Gastrocnemius medialis (tissue), 4 donors: ENCODE results near the gene ZNF296. TPM values are rescaled to one million over a fixed set of nuclear protein-coding genes. Genes with fewer than 3 reads are reported as not detected.
A peak's percentile ranks its signal among the peaks of the same experiment; 100 is the strongest.
"Not testable (repeated sequence)": the region's sequence is repeated elsewhere in the genome, so short reads cannot be mapped to it uniquely, and the experiment has no call there.

Source experiments
- ATAC-seq, 2 donors: fragments of 150-250 bp; one replicate each; pipeline ENCODE4 v1.9.1; 2016
- DNase-seq, 2 donors: peaks; one replicate each; pipeline ENCODE4 v3.0.0-alpha.2; 2019
- H3K27ac ChIP-seq, 4 donors: fragments of 200-600 bp; sonication (generic); 1 replicate in 1 of 4; 2 replicates in 3 of 4; pipeline ENCODE4 v1.5.1; 2016 to 2018; ENCODE audit warnings: mild to moderate bottlenecking in 2 of 4, moderate library complexity in 1 of 4
- H3K27me3 ChIP-seq, 3 donors: fragments of 200-600 bp; sonication (generic) in 2 of 3; 1 replicate in 1 of 3; 2 replicates in 2 of 3; pipeline versions ENCODE4 v1.5.1 to v1.6.0; 2016 to 2019; ENCODE audit warnings: mild to moderate bottlenecking in 1 of 3, moderate library complexity in 1 of 3
- H3K36me3 ChIP-seq, 2 donors: fragments of 200-600 bp; sonication (generic) in 1 of 2; one replicate each; pipeline ENCODE4 v1.5.1; 2017 to 2018
- H3K4me1 ChIP-seq, 2 donors: fragments of 200-600 bp; sonication (generic) in 1 of 2; one replicate each; pipeline ENCODE4 v1.5.1; 2016 to 2017; ENCODE audit warnings: mild to moderate bottlenecking in 2 of 2
- H3K4me3 ChIP-seq, 4 donors: fragments of 200-600 bp; sonication (generic) in 3 of 4; 1 replicate in 1 of 4; 2 replicates in 3 of 4; pipeline ENCODE4 v1.5.1; 2016 to 2019; ENCODE audit warnings: mild to moderate bottlenecking in 2 of 4
- H3K9me3 ChIP-seq, 3 donors: fragments of 200-600 bp; sonication (generic) in 2 of 3; 1 replicate in 1 of 3; 2 replicates in 2 of 3; pipeline ENCODE4 v1.5.1; 2016 to 2019
- POLR2A ChIP-seq, 2 donors: fragments of 450-650 bp; IDR thresholded peaks; one replicate each; pipeline ENCODE4 v1.6.1; 2017; ENCODE audit warnings: antibody characterized with exemption in 2 of 2, mild to moderate bottlenecking in 2 of 2, moderate library complexity in 2 of 2
- in situ Hi-C, 4 donors: fragments of 200-750 bp; cut with MboI; loops; one replicate each; pipeline versions ENCODE4 v1.15.0 to v1.8.0; 2017; ENCODE audit warnings: low sequenced_read_pairs in 4 of 4
- intact Hi-C: fragments of 100-400 bp; cut with DNase I; formaldehyde crosslinking; loops from one replicate; pipeline ENCODE4 v1.15.1; 2023; ENCODE audit warnings: low total_unique reads
- total RNA-seq, 4 donors: library from RNA; depleted of rRNA; stranded (reverse); fragments of >200 nt; gene quantifications; one replicate each; pipeline versions ENCODE4 v1.1.0 to v1.2.3, GENCODE V29; 2016
- TF ChIP-seq, protein P1 (sequence below), 5 experiments: fragments of 450-650 bp in 3 of 5; fragments of 200-600 bp in 2 of 5; sonication (generic) in 2 of 5; IDR thresholded peaks in 4 of 5; conservative IDR thresholded peaks in 1 of 5; 1 replicate in 4 of 5; 2 replicates in 1 of 5; pipeline ENCODE4 v1.5.1; 2016 to 2019; ENCODE audit warnings: antibody characterized with exemption in 5 of 5, mild to moderate bottlenecking in 3 of 5, moderate library complexity in 3 of 5

ZNF296 gene
- total RNA-seq, 4 donors from 2014 or later: not detected

DNA sequence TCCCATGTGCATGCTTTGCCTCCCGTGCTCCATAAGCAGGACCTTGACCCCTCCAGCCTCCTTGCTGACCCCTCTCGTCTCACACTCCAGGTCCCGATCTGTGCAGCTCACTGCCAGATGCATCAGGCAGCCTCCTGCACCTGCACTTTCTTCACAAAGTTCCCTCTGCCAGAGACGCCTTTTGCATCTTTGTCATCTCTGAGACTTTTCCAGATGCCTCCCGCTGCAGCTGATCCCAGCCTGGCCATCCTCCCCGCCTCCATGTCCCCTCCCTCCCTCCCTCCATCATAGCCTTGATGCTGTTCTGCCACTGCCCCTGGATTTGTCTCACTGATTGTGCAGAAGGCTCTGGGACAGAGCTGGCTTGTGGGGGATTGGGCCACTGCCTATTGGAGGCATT, 46.6 kb upstream of the ZNF296 start:
- H3K9me3 ChIP-seq: no peaks in the 10 kb centered on the region
- TF ChIP-seq, protein P1, sequence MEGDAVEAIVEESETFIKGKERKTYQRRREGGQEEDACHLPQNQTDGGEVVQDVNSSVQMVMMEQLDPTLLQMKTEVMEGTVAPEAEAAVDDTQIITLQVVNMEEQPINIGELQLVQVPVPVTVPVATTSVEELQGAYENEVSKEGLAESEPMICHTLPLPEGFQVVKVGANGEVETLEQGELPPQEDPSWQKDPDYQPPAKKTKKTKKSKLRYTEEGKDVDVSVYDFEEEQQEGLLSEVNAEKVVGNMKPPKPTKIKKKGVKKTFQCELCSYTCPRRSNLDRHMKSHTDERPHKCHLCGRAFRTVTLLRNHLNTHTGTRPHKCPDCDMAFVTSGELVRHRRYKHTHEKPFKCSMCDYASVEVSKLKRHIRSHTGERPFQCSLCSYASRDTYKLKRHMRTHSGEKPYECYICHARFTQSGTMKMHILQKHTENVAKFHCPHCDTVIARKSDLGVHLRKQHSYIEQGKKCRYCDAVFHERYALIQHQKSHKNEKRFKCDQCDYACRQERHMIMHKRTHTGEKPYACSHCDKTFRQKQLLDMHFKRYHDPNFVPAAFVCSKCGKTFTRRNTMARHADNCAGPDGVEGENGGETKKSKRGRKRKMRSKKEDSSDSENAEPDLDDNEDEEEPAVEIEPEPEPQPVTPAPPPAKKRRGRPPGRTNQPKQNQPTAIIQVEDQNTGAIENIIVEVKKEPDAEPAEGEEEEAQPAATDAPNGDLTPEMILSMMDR (IDR thresholded peaks at IDR 0.05 in 4 of 5, conservative IDR thresholded peaks at IDR 0.05 in 1 of 5): no peak
- no peak for TF ChIP-seq POLR2A (IDR thresholded peaks at IDR 0.05)
- peaks cover 17 to 19% of the 10 kb centered on the region in 2 donors for H3K4me1 ChIP-seq
- H3K27me3 ChIP-seq: no peaks in the 10 kb centered on the region
- no peak overlapping the region for H3K4me3 ChIP-seq
- DNase-seq: no peak
- intact Hi-C loops (no loop called here), in situ Hi-C loops (no loop called here)
- no peaks in the 10 kb centered on the region for H3K36me3 ChIP-seq
- no peak for ATAC-seq
- no peak overlapping the region for H3K27ac ChIP-seq

DNA sequence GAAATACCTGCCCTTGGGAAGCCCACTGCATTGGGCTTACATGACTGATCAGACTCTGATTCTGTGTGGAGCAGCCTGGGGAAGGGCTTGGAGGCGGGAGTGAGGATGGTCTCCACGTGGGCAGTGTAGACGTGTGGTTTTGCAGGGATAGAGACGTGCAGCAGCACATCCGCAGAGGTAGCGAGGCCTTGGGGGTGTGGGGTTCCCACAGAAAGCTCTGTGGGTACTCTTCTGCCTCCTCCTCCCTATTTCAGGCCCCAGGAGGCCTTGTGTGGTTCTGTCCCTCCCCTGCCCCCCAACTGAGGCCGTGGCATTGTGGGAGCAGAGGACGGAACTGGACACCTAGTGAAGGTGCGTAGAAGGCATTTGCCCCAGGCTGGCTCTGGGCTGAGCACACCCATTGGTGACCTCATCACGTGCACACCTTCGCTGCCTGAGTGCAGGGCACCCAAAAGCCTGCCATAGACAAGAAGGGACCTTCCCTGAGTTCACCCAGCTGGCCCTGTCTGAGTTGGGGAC, 45.6 kb upstream of the ZNF296 start:
- intact Hi-C loops (no loop called here), in situ Hi-C loops (no loop called here)
- no peak overlapping the region for H3K27ac ChIP-seq
- no peak overlapping the region for H3K4me3 ChIP-seq
- TF ChIP-seq, protein P1 (IDR thresholded peaks at IDR 0.05 in 4 of 5, conservative IDR thresholded peaks at IDR 0.05 in 1 of 5): no peak
- no peak for TF ChIP-seq POLR2A (IDR thresholded peaks at IDR 0.05)
- no peaks in the 10 kb centered on the region for H3K27me3 ChIP-seq
- DNase-seq: no peak
- H3K36me3 ChIP-seq: no peaks in the 10 kb centered on the region
- H3K9me3 ChIP-seq: no peaks in the 10 kb centered on the region
- no peak for ATAC-seq
- H3K4me1 ChIP-seq: peaks cover 20 to 29% of the 10 kb centered on the region in 2 donors

DNA sequence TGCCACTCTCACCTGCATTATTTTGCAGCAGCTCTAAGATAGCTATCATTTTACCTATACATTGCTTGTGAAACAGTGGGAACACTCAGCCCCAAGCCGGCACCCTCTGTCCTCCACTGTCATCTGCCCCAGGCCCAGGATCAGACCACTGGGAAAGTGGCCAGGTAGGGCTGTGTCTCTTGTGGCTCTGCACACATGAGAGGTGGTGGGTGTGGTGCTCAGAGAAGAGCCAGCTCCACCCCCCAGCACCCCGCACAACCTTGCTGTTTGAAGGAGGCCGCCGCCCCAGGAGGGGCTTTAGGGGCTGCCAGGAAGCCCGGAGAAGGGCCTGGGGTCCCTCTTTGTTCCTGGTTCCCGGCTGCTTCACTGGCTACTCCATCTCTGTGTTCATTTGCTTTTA, 43.3 kb upstream of the ZNF296 start:
- Histone ChIP-seq H3K4me3 (no peak overlapping the region), H3K4me1 (peaks cover 36 to 46% of the 10 kb centered on the region in 2 donors), H3K27me3 (no peaks in the 10 kb centered on the region), H3K36me3 (no peaks in the 10 kb centered on the region), H3K9me3 (no peaks in the 10 kb centered on the region), H3K27ac (no peak overlapping the region)
- DNase-seq (no peak), ATAC-seq (no peak)
- no peak for TF ChIP-seq POLR2A (IDR thresholded peaks at IDR 0.05)
- TF ChIP-seq, protein P1 (IDR thresholded peaks at IDR 0.05 in 4 of 5, conservative IDR thresholded peaks at IDR 0.05 in 1 of 5): no peak
- in situ Hi-C loops: no loop called here
- intact Hi-C loops: no loop called here

DNA sequence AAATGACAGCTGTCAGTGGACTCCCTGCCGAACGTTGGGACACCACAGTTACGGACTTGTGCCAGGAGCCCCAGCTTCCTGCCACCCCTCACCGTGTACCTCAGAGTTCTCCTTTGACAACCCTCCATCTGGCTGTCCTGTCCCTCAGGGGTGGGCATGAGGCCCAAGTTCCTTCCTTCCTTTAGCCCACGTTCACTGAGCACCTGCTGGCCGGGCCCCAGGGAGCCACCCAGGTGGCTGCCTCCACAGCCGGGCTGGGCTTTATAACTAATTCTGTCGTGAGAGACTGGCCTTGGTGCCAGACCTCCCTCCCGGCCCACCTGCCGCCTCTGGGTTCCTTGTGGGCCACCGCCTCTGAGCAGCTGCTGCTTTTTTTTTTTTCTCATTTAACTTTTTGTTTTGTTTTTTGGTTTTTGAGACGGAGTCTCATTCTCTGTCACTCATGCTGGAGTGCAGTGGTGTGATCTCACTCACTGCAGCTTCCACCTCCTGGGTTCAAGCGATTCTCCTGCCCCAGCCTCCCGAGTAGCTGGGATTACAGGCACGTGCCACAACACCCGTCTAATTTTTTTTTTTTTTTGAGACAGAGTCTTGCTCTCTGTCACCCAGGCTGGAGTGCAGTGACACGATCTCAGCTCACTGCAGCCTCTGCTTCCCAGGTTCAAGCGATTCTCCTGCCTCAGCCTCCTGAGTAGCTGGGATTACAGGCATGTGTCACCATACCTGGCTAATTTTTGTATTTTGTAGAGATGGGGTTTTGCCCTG, 42.5 kb upstream of the ZNF296 start:
- peak overlapping the region; percentile 41 to 74 (median 50) for H3K27ac ChIP-seq
- peaks cover 40 to 46% of the 10 kb centered on the region in 2 donors for H3K4me1 ChIP-seq
- intact Hi-C loops, H3K36me3 ChIP-seq, in situ Hi-C loops, H3K27me3 ChIP-seq, H3K4me3 ChIP-seq, DNase-seq, H3K9me3 ChIP-seq: not testable (repeated sequence)
- ATAC-seq: peak in 1 of 2 donors; percentile 3

DNA sequence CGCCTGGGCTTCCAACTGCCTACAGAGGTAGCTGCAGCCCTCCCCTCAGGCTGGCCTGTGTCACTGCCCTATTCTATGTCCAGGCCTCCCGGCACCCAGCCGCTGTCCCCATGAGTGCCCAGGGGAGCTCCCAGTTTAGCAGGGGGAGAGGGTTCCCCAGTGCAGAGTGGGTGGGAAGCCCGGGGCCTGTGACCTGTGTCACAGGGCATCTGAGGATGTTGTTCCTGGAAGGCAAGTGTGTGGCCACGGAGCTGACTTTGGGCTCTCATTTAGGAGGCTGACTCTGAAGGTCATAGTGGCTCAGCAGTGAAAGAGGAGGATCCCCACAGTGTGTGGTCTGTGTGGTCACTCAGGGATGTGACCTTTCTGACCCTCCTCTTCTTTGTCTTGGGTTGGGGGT, 41.8 kb upstream of the ZNF296 start:
- TF ChIP-seq, protein P1 (IDR thresholded peaks at IDR 0.05 in 4 of 5, conservative IDR thresholded peaks at IDR 0.05 in 1 of 5): no peak
- TF ChIP-seq POLR2A (IDR thresholded peaks at IDR 0.05): no peak
- no peaks in the 10 kb centered on the region for H3K9me3 ChIP-seq
- no peak for DNase-seq
- no peak for ATAC-seq
- peak overlapping the region; percentile 41 to 74 (median 50) for H3K27ac ChIP-seq
- in situ Hi-C loops: no loop called here
- peaks cover 40 to 46% of the 10 kb centered on the region in 2 donors for H3K4me1 ChIP-seq
- H3K36me3 ChIP-seq: no peaks in the 10 kb centered on the region
- intact Hi-C loops: no loop called here
- no peak overlapping the region for H3K4me3 ChIP-seq
- H3K27me3 ChIP-seq: no peaks in the 10 kb centered on the region
